Uterus (tissue), 2 donors: ENCODE data around the gene SYT10.

Experiments used
- POLR2A ChIP-seq, 2 donors: fragments of 450-650 bp; IDR thresholded peaks; one replicate each; pipeline ENCODE4 v1.6.1; 2016; ENCODE audit warnings: antibody characterized with exemption in 2 of 2, mild to moderate bottlenecking in 1 of 2, moderate library complexity in 1 of 2
- TF ChIP-seq, protein P1 (sequence below), 4 experiments: fragments of 200-600 bp in 2 of 4; fragments of 450-650 bp in 2 of 4; sonication (generic) in 2 of 4; IDR thresholded peaks; one replicate each; pipeline ENCODE4 v1.5.1; 2016 to 2019; ENCODE audit warnings: antibody characterized with exemption in 4 of 4, mild to moderate bottlenecking in 2 of 4, moderate library complexity in 1 of 4

DNA sequence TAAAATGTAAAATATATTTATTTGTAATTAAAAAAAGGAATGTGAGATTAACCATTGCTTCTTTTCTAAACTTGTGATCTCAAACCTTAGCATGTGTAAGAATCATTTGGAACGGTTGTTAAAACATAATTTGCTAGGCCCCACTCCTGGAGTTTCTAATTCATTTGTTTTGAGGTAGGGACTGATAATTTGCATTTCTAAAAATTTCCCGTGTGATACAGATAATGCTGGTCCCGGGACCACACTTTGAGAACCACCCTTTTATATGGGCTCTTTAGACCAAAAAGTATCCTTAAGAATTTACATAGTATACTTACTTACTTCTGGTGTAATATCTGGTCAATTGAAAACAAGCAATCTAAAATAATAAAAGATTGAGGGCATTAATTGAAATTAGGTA, 10.9 kb upstream of the SYT10 start:
- no peak for TF ChIP-seq POLR2A (IDR thresholded peaks at IDR 0.05)
- TF ChIP-seq, protein P1, sequence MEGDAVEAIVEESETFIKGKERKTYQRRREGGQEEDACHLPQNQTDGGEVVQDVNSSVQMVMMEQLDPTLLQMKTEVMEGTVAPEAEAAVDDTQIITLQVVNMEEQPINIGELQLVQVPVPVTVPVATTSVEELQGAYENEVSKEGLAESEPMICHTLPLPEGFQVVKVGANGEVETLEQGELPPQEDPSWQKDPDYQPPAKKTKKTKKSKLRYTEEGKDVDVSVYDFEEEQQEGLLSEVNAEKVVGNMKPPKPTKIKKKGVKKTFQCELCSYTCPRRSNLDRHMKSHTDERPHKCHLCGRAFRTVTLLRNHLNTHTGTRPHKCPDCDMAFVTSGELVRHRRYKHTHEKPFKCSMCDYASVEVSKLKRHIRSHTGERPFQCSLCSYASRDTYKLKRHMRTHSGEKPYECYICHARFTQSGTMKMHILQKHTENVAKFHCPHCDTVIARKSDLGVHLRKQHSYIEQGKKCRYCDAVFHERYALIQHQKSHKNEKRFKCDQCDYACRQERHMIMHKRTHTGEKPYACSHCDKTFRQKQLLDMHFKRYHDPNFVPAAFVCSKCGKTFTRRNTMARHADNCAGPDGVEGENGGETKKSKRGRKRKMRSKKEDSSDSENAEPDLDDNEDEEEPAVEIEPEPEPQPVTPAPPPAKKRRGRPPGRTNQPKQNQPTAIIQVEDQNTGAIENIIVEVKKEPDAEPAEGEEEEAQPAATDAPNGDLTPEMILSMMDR (IDR thresholded peaks at IDR 0.05): no peak
